IMR-90 (cell line): ENCODE measurements around the gene REV3L. TPM values are rescaled to one million over a fixed set of nuclear protein-coding genes. Genes with fewer than 3 reads are reported as not detected.

ENCODE experiments used
- ATAC-seq: fragments of 200-7000 bp; cut with Tn5 transposase; 2 replicates; pipeline ENCODE4 v1.9.1; 2020; ENCODE audit warnings: low read depth, mild to moderate bottlenecking, moderate library complexity
- BruUV-seq: library from RNA; stranded (reverse); fragments of 400-500 nt; replicated peaks from 2 replicates; lab custom pipeline; 2021; lab: Mats Ljungman, UMichigan
- CTCF ChIA-PET: fragments of 300-600 bp; formaldehyde crosslinking; extraction: SDS; loops from one replicate; lab custom pipeline; 2021; ENCODE audit warnings: antibody characterized with exemption; lab: Yijun Ruan, JAX
- POLR2A ChIA-PET: fragments of 300-600 bp; sonication (Branson Sonifier 250); formaldehyde crosslinking; loops from one replicate; lab custom pipeline; 2022; ENCODE audit warnings: antibody characterized with exemption; ENCODE audit not compliant: unreplicated experiment; lab: Charles Lee
- DNase-seq: peaks from one replicate; pipeline ENCODE4 v3.0.0; 2013
- H2AFZ ChIP-seq: replicated peaks from 2 replicates; pipeline ENCODE3; 2013; ENCODE audit warnings: low read length, mild to moderate bottlenecking; ENCODE audit not compliant: poor library complexity
- H2AK5ac ChIP-seq: 2 replicates; pipeline ENCODE4 v1.6.1; 2013; ENCODE audit warnings: low read depth, low read length, inconsistent platforms
- H2AK9ac ChIP-seq: replicated peaks from 2 replicates; pipeline ENCODE3; 2013; ENCODE audit warnings: mild to moderate bottlenecking, low read depth, low read length, moderate library complexity; ENCODE audit not compliant: poor library complexity
- H2BK120ac ChIP-seq: 2 replicates; pipeline ENCODE4 v1.6.1; 2013; ENCODE audit warnings: low read depth, low read length, inconsistent platforms
- H2BK15ac ChIP-seq: 3 replicates; pipeline ENCODE4 v1.6.1; 2013; ENCODE audit warnings: low read depth, low read length, inconsistent platforms
- H2BK20ac ChIP-seq: 2 replicates; pipeline ENCODE4 v1.6.1; 2013; ENCODE audit warnings: low read depth, mild to moderate bottlenecking, inconsistent platforms, low read length, moderate library complexity
- H2BK5ac ChIP-seq: 2 replicates; pipeline ENCODE4 v1.6.1; 2013; ENCODE audit warnings: mild to moderate bottlenecking, low read depth, low read length, inconsistent platforms; ENCODE audit not compliant: poor library complexity, severe bottlenecking
- H3K14ac ChIP-seq: replicated peaks from 2 replicates; pipeline ENCODE4 v1.6.1; 2013; ENCODE audit warnings: low read depth, low read length, inconsistent platforms
- H3K18ac ChIP-seq: 2 replicates; pipeline ENCODE4 v1.6.1; 2013; ENCODE audit warnings: low read depth, low read length, control low read depth
- H3K23ac ChIP-seq: 2 replicates; pipeline ENCODE4 v1.6.1; 2013; ENCODE audit warnings: low read depth, low read length, inconsistent platforms
- H3K27ac ChIP-seq: 2 replicates; pipeline ENCODE4 v1.5.1; 2013; ENCODE audit warnings: mild to moderate bottlenecking, control low read depth, low read length; ENCODE audit not compliant: insufficient read depth
- H3K27me3 ChIP-seq: 2 replicates; pipeline ENCODE4 v1.6.1; 2013; ENCODE audit warnings: low read length; ENCODE audit not compliant: control insufficient read depth, insufficient read depth
- H3K36me3 ChIP-seq: 2 replicates; pipeline ENCODE4 v1.6.1; 2013; ENCODE audit warnings: low read length, mixed read lengths; ENCODE audit not compliant: control insufficient read depth, insufficient read depth
- H3K4ac ChIP-seq: 2 replicates; pipeline ENCODE4 v1.6.1; 2013; ENCODE audit warnings: low read depth, low read length, inconsistent platforms
- H3K4me1 ChIP-seq: 2 replicates; pipeline ENCODE4 v1.6.1; 2013; ENCODE audit warnings: low read length, mixed read lengths; ENCODE audit not compliant: control insufficient read depth, insufficient read depth
- H3K4me2 ChIP-seq: 2 replicates; pipeline ENCODE4 v1.6.1; 2013; ENCODE audit warnings: low read depth, mild to moderate bottlenecking, control low read depth, low read length, moderate library complexity
- H3K4me3 ChIP-seq: 2 replicates; pipeline ENCODE4 v1.5.1; 2013; ENCODE audit warnings: low read depth, mild to moderate bottlenecking, control low read depth, low read length, moderate library complexity; ENCODE audit not compliant: insufficient read depth
- H3K56ac ChIP-seq: 2 replicates; pipeline ENCODE4 v1.6.1; 2013; ENCODE audit warnings: low read length, inconsistent platforms; ENCODE audit not compliant: insufficient read depth; ENCODE audit errors: extremely low read depth
- H3K79me1 ChIP-seq, 2 experiments: 2 replicates each; pipeline ENCODE4 v1.6.1; 2013; ENCODE audit warnings: low read length in 2 of 2, inconsistent platforms in 1 of 2, low read depth in 1 of 2
- H3K9ac ChIP-seq: 2 replicates; pipeline ENCODE4 v1.6.1; 2013; ENCODE audit warnings: low read depth, low read length, control low read depth
- H3K9me1 ChIP-seq: 2 replicates; pipeline ENCODE4 v1.6.1; 2013; ENCODE audit warnings: low read length, inconsistent platforms; ENCODE audit not compliant: insufficient read depth
- H3K9me3 ChIP-seq: 2 replicates; pipeline ENCODE4 v1.6.1; 2013; ENCODE audit warnings: low read length; ENCODE audit not compliant: control insufficient read depth, insufficient read depth
- H4K20me1 ChIP-seq: 2 replicates; pipeline ENCODE4 v1.6.1; 2013; ENCODE audit warnings: low read length, inconsistent platforms; ENCODE audit not compliant: insufficient read depth
- H4K5ac ChIP-seq: 2 replicates; pipeline ENCODE4 v1.6.1; 2013; ENCODE audit warnings: mild to moderate bottlenecking, low read depth, low read length, control low read depth
- H4K8ac ChIP-seq, 2 experiments: 2 replicates each; pipeline ENCODE4 v1.6.1; 2013; ENCODE audit warnings: low read depth in 2 of 2, low read length in 2 of 2, control low read depth in 1 of 2, inconsistent platforms in 1 of 2
- H4K91ac ChIP-seq: 2 replicates; pipeline ENCODE4 v1.6.1; 2013; ENCODE audit warnings: low read depth, low read length, inconsistent platforms; ENCODE audit not compliant: insufficient read depth
- BHLHE40 ChIP-seq: fragments of 150-350 bp; IDR thresholded peaks from 2 replicates; pipeline ENCODE4 v1.6.1; 2016; ENCODE audit warnings: mild to moderate bottlenecking, low read depth, low read length
- CEBPB ChIP-seq: IDR thresholded peaks from 2 replicates; pipeline ENCODE4 v1.6.1; 2012; ENCODE audit warnings: low read depth, low read length, improper control_type of control experiment
- CHD1 ChIP-seq: IDR thresholded peaks from 2 replicates; pipeline ENCODE4 v1.6.1; 2012; ENCODE audit warnings: low read depth, low read length, improper control_type of control experiment
- CTCF ChIP-seq: conservative IDR thresholded peaks from 2 replicates; pipeline ENCODE4 v1.5.1; 2012; ENCODE audit warnings: mild to moderate bottlenecking, low read depth, low read length, improper control_type of control experiment
- ELK1 ChIP-seq: fragments of 150-350 bp; IDR thresholded peaks from 2 replicates; pipeline ENCODE4 v1.6.1; 2016; ENCODE audit warnings: low read depth, mild to moderate bottlenecking, low read length, moderate library complexity, borderline replicate concordance
- FOS ChIP-seq: fragments of 150-350 bp; IDR thresholded peaks from 2 replicates; pipeline ENCODE4 v1.6.1; 2016; ENCODE audit warnings: low read depth, low read length
- MAFK ChIP-seq: IDR thresholded peaks from 2 replicates; pipeline ENCODE4 v1.6.1; 2012; ENCODE audit warnings: low read depth, low read length, improper control_type of control experiment
- MAZ ChIP-seq: IDR thresholded peaks from 2 replicates; pipeline ENCODE4 v1.6.1; 2012; ENCODE audit warnings: low read depth, mild to moderate bottlenecking, low read length, improper control_type of control experiment, moderate library complexity, borderline replicate concordance
- MXI1 ChIP-seq: IDR thresholded peaks from 2 replicates; pipeline ENCODE4 v1.6.1; 2012; ENCODE audit warnings: low read depth, mild to moderate bottlenecking, low read length, moderate library complexity, borderline replicate concordance
- NFE2L2 ChIP-seq: fragments of 150-350 bp; IDR thresholded peaks from 2 replicates; pipeline ENCODE4 v1.6.1; 2016; ENCODE audit warnings: low read depth, mild to moderate bottlenecking, low read length
- POLR2A ChIP-seq: IDR thresholded peaks from 2 replicates; pipeline ENCODE4 v1.6.1; 2012; ENCODE audit warnings: mild to moderate bottlenecking, low read depth, low read length
- RAD21 ChIP-seq: IDR thresholded peaks from 2 replicates; pipeline ENCODE4 v1.6.1; 2012; ENCODE audit warnings: low read length, improper control_type of control experiment
- RCOR1 ChIP-seq: IDR thresholded peaks from 2 replicates; pipeline ENCODE4 v1.6.1; 2012; ENCODE audit warnings: mild to moderate bottlenecking, low read length, improper control_type of control experiment; ENCODE audit not compliant: insufficient replicate concordance
- RFX5 ChIP-seq: IDR thresholded peaks from 2 replicates; pipeline ENCODE4 v1.8.0; 2012; ENCODE audit warnings: low read depth, mild to moderate bottlenecking, low read length, moderate library complexity
- SMC3 ChIP-seq: fragments of 150-350 bp; IDR thresholded peaks from 2 replicates; pipeline ENCODE4 v1.6.1; 2016; ENCODE audit warnings: low read depth, mild to moderate bottlenecking, antibody characterized with exemption, low read length, moderate library complexity
- WGBS, 2 experiments: methylation state at CpG; one replicate each; pipeline versions ENCODE4 v1.1.5 to v1.1.7; 2013; ENCODE audit warnings: missing lambda C conversion rate in 2 of 2; ENCODE audit not compliant: insufficient read length in 1 of 2; ENCODE audit errors: extremely low coverage in 2 of 2; 5-methylcytosine and 5-hydroxymethylcytosine counted together
- dilution Hi-C: fragments of 300-500 bp; cut with HindIII; formaldehyde crosslinking; loops from one replicate; pipeline ENCODE4 v1.14.3; 2018; ENCODE audit warnings: low sequenced_read_pairs; ENCODE audit not compliant: unreplicated experiment
- in situ Hi-C: fragments of 300-500 bp; cut with MboI; formaldehyde crosslinking; loops from 3 replicates; pipeline ENCODE4 v1.14.3; 2019; ENCODE audit warnings: low sequenced_read_pairs, inconsistent platforms, mixed read lengths
- intact Hi-C: fragments of 100-400 bp; cut with micrococcal nuclease; formaldehyde crosslinking; loops from 2 replicates; pipeline ENCODE4 v1.10.0; 2022
- polyA plus RNA-seq, 3 experiments: library from polyadenylated mRNA; depleted of rRNA; stranded (reverse); fragments of >200 nt; gene quantifications; 2 replicates each; pipeline ENCODE4 v1.2.3, GENCODE V29; 2012; ENCODE audit warnings: low replicate concordance in 1 of 3
- total RNA-seq: library from RNA; depleted of rRNA; stranded (reverse); fragments of >200 nt; gene quantifications from 2 replicates; pipeline ENCODE4 v1.2.3, GENCODE V29; 2012
- TF ChIP-seq, protein P1 (sequence below): fragments of 150-350 bp; IDR thresholded peaks from 2 replicates; pipeline ENCODE4 v1.6.1; 2017; ENCODE audit warnings: mild to moderate bottlenecking, antibody characterized with exemption, low read length, low read depth

REV3L gene
- total and polyA plus RNA-seq, 2 of the 4 experiments (the other 2 are of a cell fraction), result 7.4 to 15.4 TPM

DNA sequence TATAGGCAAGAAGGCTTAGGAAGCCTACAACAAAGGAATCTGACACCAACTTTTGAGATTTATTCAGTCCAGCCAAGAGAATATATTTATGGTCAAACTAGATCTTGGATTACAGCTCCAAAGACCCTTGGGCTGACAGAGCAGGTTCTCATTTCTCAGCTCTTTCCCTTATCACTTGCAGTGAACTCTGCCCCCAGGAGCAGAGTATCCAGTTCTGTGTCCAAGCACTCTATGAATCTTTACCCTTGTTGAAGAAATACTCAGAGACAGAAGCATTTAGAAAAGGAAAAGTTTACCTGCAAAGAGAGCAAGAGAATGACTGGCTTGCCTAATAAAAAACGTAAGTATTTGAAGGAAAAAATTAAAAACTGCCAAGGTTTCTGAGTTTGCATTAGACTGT, 205.2 kb downstream of the REV3L start:
- intact Hi-C loops, result no loop called here
- H3K14ac ChIP-seq, result no peak overlapping the region
- dilution Hi-C loops, result no loop called here
- no peak overlapping the region for H2BK20ac ChIP-seq
- no peak overlapping the region for H2BK120ac ChIP-seq
- H3K4me3 ChIP-seq, result no peak overlapping the region
- H3K36me3 ChIP-seq, result peaks cover 28% of the 10 kb centered on the region
- no peaks in the 10 kb centered on the region for H3K4me1 ChIP-seq
- no peak overlapping the region for H3K4ac ChIP-seq
- H4K20me1 ChIP-seq, result peaks cover 3% of the 10 kb centered on the region; the same call in 1 of the 2 replicates
- H4K8ac ChIP-seq, result no peak overlapping the region
- H3K18ac ChIP-seq, result no peak overlapping the region
- 80% methylated on average over 1 of the region's 1 CpG; no CpG with 5 or more reads in 1 of the 2 experiments for WGBS, 2 experiments
- H3K4me2 ChIP-seq, result no peak overlapping the region
- TF ChIP-seq CEBPB (no peak), POLR2A (no peak), BHLHE40 (no peak), CHD1 (no peak), CTCF (no peak), RFX5 (no peak), MXI1 (no peak), RAD21 (no peak), NFE2L2 (no peak), ELK1 (no peak), MAFK (no peak), MAZ (no peak), RCOR1 (no peak), FOS (no peak), SMC3 (no peak)
- TF ChIP-seq, protein P1, sequence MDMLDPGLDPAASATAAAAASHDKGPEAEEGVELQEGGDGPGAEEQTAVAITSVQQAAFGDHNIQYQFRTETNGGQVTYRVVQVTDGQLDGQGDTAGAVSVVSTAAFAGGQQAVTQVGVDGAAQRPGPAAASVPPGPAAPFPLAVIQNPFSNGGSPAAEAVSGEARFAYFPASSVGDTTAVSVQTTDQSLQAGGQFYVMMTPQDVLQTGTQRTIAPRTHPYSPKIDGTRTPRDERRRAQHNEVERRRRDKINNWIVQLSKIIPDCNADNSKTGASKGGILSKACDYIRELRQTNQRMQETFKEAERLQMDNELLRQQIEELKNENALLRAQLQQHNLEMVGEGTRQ, result no peak
- no peak overlapping the region for H3K56ac ChIP-seq
- POLR2A ChIA-PET, result no interaction called here
- H3K9me3 ChIP-seq, result peaks cover 14% of the 10 kb centered on the region
- H3K23ac ChIP-seq, result no peak overlapping the region
- CTCF ChIA-PET, result no interaction called here
- in situ Hi-C loops, result no loop called here
- H3K79me1 ChIP-seq, result peaks cover 18% of the 10 kb centered on the region in 2 experiments
- no peak overlapping the region for H2BK15ac ChIP-seq
- no peak for DNase-seq
- H2AFZ ChIP-seq, result no peak overlapping the region
- H2AK5ac ChIP-seq, result no peak overlapping the region
- BruUV-seq, result no TSS peak
- H2AK9ac ChIP-seq, result no peak overlapping the region
- H3K9ac ChIP-seq, result no peak overlapping the region
- no peak overlapping the region for H4K91ac ChIP-seq
- no peak overlapping the region for H3K27ac ChIP-seq
- no peak overlapping the region for H2BK5ac ChIP-seq
- no peak for ATAC-seq
- H4K5ac ChIP-seq, result no peak overlapping the region
- H3K9me1 ChIP-seq, result no peaks in the 10 kb centered on the region
- H3K27me3 ChIP-seq, result no peaks in the 10 kb centered on the region
